IPS-15b (cell line): ENCODE data around the gene RECQL5.
A peak's percentile ranks its signal among the peaks of the same experiment; 100 is the strongest.

ENCODE experiments used
- H3K27me3 ChIP-seq: one replicate; pipeline ENCODE4 v1.6.1; 2013; ENCODE audit warnings: low read length; ENCODE audit not compliant: control insufficient read depth, insufficient read depth
- H3K36me3 ChIP-seq: one replicate; pipeline ENCODE4 v1.6.1; 2013; ENCODE audit warnings: low read length; ENCODE audit not compliant: control insufficient read depth, insufficient read depth
- H3K4me1 ChIP-seq: one replicate; pipeline ENCODE4 v1.6.1; 2013; ENCODE audit warnings: mild to moderate bottlenecking, low read length; ENCODE audit not compliant: control insufficient read depth, insufficient read depth
- H3K4me3 ChIP-seq: one replicate; pipeline ENCODE4 v1.5.1; 2013; ENCODE audit warnings: low read depth, low read length
- H3K9ac ChIP-seq: one replicate; pipeline ENCODE4 v1.6.1; 2013; ENCODE audit warnings: low read depth, mild to moderate bottlenecking, low read length
- H3K9me3 ChIP-seq: one replicate; pipeline ENCODE4 v1.6.1; 2013; ENCODE audit warnings: mild to moderate bottlenecking, low read length; ENCODE audit not compliant: control insufficient read depth, insufficient read depth

The RECQL5 gene

DNA sequence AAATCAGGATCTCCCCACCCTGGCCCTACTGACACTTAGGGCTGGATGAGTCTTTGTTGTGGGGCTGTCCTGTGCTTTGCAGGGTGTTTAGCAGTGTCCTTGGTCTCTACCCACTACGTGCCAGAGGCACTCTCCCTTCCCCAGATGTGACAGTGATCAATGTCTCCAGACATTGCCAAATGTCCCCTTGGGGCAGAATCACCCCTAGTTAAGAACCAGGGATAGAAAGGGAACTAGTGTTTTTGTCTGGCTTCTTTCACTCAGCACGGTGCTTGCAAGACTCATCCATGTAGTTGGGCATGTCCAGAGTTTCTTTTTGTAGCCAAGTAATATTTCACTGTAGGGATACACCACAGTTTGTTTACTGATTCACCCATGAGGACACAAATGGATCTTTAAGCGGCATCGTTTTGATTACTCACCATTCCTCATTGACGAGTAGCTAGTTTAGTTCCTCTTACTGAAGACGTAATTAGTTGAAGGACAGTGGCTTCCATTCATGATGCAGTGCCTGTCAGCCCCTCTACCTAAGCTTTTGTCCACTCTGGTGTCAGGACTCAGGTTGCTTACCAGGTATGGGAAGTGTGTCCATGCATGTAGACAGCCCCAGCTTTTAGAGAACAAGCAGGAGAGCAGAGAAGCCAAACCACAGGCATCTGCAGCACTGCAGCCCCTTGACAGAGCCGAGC lies 28.3 kb upstream of the RECQL5 start:
- no peak overlapping the region for H3K4me3 ChIP-seq
- no peaks in the 10 kb centered on the region for H3K9me3 ChIP-seq
- H3K4me1 ChIP-seq = peaks cover 8% of the 10 kb centered on the region
- H3K36me3 ChIP-seq = peaks cover 12% of the 10 kb centered on the region
- H3K27me3 ChIP-seq = no peaks in the 10 kb centered on the region
- H3K9ac ChIP-seq = no peak overlapping the region

DNA sequence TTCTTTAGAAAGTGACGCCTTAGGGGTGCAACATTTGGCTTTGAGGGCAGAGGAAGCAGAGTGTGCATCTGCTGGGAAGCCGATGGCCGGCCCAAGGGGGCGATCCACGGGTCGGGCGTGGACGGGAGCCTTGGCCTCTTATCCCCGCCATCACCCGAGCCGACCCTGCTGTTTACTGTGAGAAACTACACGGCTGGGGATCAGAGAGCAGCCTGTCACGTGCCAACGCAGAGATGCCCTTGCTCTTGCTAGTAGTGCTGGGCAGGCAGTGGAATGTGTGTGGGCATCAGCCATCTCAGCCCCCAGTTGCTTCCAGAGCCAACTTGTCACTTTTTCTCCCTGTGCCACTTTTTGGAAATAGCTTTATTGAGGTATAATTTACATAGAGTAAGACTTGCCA lies 27.6 kb upstream of the RECQL5 start:
- H3K9me3 ChIP-seq = no peaks in the 10 kb centered on the region
- H3K27me3 ChIP-seq = no peaks in the 10 kb centered on the region
- H3K4me3 ChIP-seq = no peak overlapping the region
- peaks cover 8% of the 10 kb centered on the region for H3K4me1 ChIP-seq
- H3K36me3 ChIP-seq = peaks cover 5% of the 10 kb centered on the region
- H3K9ac ChIP-seq = no peak overlapping the region

DNA sequence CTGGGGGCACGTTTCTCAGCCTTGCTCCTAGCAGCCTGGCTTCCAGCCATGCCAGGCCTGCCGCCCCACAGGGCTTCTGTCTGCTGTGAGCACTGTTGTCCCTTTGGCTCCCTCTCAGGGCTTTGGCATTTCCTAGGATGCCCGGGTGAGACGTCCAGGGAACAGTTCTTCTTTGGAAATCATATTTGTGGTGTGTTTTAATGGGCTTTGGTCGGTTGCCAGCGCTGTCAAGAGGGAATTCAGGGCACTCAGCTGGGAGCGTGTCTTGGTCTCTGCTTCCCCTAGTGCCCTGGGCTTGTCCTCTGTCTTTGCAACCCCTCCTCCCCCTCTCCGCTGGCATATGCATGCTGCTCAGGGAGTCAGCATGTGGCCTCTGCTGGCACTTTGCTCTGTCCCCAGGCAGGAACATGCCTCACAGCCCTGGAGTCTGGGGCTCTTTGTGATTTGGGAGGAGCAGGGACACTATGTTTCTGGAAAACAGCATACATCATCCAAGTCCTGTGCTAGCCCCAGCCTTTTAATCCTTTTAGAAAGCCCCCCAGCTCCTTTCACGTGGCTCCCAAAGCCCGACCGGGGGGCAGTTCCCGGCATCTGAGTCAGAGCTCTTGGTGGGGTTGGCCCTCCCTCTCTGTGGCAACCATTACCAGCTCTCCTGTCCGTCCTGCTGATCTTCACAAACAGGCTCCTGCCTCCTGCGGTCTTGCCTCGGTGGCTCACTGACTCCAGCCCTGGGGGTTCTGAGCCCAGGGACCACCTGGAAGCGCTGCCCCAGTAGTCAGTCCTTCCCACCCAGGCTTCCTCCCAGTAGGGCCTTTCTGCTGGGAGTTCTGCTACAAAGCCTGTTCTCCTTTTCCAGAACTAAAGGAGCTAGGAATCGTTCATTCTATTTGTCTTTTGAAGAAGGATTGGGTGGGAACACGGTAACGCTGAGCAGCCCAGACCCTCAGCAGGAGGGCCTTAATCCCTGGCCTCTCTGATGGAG lies 26.8 kb upstream of the RECQL5 start:
- Histone ChIP-seq H3K27me3 (no peaks in the 10 kb centered on the region), H3K36me3 (peaks cover 5% of the 10 kb centered on the region), H3K4me3 (peak overlapping the region; percentile 13), H3K4me1 (peaks cover 8% of the 10 kb centered on the region), H3K9me3 (no peaks in the 10 kb centered on the region), H3K9ac (no peak overlapping the region)

GRCh38 chr17:75692976-75693375 lies 26.0 kb upstream of the RECQL5 start:
- Histone ChIP-seq H3K4me3 (peak overlapping the region; percentile 13), H3K4me1 (peaks cover 8% of the 10 kb centered on the region), H3K9me3 (no peaks in the 10 kb centered on the region), H3K36me3 (peaks cover 5% of the 10 kb centered on the region), H3K27me3 (no peaks in the 10 kb centered on the region), H3K9ac (peak overlapping the region; percentile 37)

DNA sequence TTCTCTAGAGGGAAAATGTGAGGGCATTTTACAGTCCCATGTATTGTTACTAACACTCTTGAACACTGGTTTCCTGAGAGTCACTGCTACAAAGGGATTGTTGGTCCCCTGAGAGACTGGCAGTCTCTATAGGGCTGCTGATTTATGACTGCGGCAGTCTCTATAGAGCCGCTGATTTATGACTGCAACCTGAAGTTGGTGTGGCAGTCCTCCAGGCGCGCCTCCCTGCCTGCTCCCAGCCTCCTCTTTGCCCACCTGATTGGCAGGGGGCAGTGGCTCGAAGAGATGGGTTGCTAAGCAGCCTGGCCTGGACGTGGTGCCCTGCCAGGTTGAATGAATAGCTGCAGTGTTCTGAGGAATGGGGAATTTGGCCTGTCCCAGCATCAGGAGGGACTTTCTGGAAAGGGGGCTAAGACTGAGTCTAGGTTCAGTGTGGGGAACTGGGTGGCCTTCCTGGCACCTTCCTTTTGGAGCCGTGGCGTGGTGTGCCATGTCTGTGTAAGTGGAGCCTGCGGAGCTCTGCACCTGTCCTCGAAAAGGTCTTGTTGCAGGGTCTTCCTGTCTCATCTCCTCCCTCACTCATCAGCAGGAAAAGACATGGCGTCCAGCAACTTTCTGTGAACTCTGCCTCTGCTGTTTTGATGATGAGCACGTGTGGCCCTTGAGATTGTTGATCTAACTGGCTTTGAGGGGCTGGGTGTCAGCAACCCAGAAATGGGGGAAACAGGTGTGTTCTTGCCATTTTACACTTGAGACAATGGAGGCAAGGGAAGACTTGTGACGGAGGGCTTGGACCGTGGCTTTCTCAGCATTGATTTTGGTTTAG lies 25.1 kb upstream of the RECQL5 start:
- H3K27me3 ChIP-seq = no peaks in the 10 kb centered on the region
- H3K4me3 ChIP-seq = no peak overlapping the region
- H3K4me1 ChIP-seq = peaks cover 8% of the 10 kb centered on the region
- H3K9me3 ChIP-seq = no peaks in the 10 kb centered on the region
- H3K36me3 ChIP-seq = no peaks in the 10 kb centered on the region
- H3K9ac ChIP-seq = no peak overlapping the region

- Histone ChIP-seq H3K9ac (no peak overlapping the region), H3K9me3 (no peaks in the 10 kb centered on the region), H3K4me1 (peaks cover 8% of the 10 kb centered on the region), H3K36me3 (no peaks in the 10 kb centered on the region), H3K4me3 (no peak overlapping the region), H3K27me3 (no peaks in the 10 kb centered on the region)
Measured at GRCh38 chr17:75691371-75691791, 24.4 kb upstream of the RECQL5 start.

GRCh38 chr17:75689441-75689873 lies 22.5 kb upstream of the RECQL5 start:
- H3K9ac ChIP-seq = no peak overlapping the region
- H3K4me3 ChIP-seq = no peak overlapping the region
- no peaks in the 10 kb centered on the region for H3K9me3 ChIP-seq
- H3K36me3 ChIP-seq = no peaks in the 10 kb centered on the region
- H3K27me3 ChIP-seq = no peaks in the 10 kb centered on the region
- H3K4me1 ChIP-seq = peaks cover 8% of the 10 kb centered on the region

- Histone ChIP-seq H3K36me3 (no peaks in the 10 kb centered on the region), H3K9ac (no peak overlapping the region), H3K4me3 (no peak overlapping the region), H3K9me3 (no peaks in the 10 kb centered on the region), H3K4me1 (peaks cover 4% of the 10 kb centered on the region), H3K27me3 (no peaks in the 10 kb centered on the region)
Measured at GRCh38 chr17:75688209-75688825, 21.4 kb upstream of the RECQL5 start.

DNA sequence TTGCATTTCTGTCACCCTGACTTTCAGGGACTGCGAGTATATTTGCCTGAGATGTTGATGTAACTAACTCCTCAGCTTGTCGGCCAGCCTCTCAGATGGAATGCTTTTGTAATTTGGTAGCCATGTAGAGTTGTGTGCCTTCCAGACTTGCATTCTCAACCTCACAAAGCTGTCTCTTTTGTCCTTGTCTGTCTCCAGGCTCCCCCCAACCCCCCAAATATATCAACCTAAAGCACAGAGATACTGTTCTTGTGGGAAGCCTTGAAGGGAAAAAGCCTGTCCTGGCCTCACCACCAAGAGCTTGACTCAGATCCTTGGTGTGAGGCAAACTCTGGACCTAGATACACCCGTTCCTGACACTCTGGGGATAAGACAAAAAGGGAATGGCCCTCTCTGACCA lies 18.5 kb upstream of the RECQL5 start:
- H3K9me3 ChIP-seq = no peaks in the 10 kb centered on the region
- H3K27me3 ChIP-seq = no peaks in the 10 kb centered on the region
- H3K9ac ChIP-seq = no peak overlapping the region
- no peak overlapping the region for H3K4me3 ChIP-seq
- H3K4me1 ChIP-seq = no peaks in the 10 kb centered on the region
- H3K36me3 ChIP-seq = no peaks in the 10 kb centered on the region

- Histone ChIP-seq H3K27me3 (no peaks in the 10 kb centered on the region), H3K4me1 (no peaks in the 10 kb centered on the region), H3K4me3 (no peak overlapping the region), H3K9me3 (no peaks in the 10 kb centered on the region), H3K9ac (no peak overlapping the region), H3K36me3 (peaks cover under 1% of the 10 kb centered on the region)
Measured at GRCh38 chr17:75684924-75685323, 18.0 kb upstream of the RECQL5 start.

DNA sequence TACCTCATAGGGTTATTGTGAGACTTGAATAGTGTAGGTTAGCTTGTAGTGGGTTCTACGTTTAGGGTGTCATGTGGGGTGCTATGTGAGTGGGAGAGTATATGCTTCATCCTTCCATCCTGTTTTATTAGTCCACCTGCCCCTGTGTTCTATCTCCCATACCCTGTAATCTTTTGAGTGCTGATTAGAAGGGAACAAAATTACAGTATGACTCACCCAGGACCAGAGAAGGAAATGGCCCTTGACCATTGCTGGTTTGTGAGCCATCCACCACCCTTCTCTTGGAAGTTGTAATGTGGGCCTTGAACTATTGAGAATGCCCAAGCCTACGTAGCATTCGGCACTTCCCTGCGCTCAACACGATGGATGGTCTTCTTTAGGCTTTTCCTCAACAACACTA lies 17.3 kb upstream of the RECQL5 start:
- H3K4me3 ChIP-seq = no peak overlapping the region
- H3K9ac ChIP-seq = no peak overlapping the region
- H3K9me3 ChIP-seq = no peaks in the 10 kb centered on the region
- H3K4me1 ChIP-seq = no peaks in the 10 kb centered on the region
- H3K27me3 ChIP-seq = no peaks in the 10 kb centered on the region
- peaks cover 4% of the 10 kb centered on the region for H3K36me3 ChIP-seq
